HG03135 (cell line): ENCODE results near the gene PCDHGA1.
A peak's percentile ranks its signal among the peaks of the same experiment; 100 is the strongest.
"Not testable (repeated sequence)": the region's sequence is repeated elsewhere in the genome, so short reads cannot be mapped to it uniquely, and the experiment has no call there.

ENCODE experiments used
- ATAC-seq: cut with Tn5 transposase; IDR thresholded peaks from one replicate; pipeline ENCODE4 v1.9.1; 2021; ENCODE audit warnings: mild to moderate bottlenecking, moderate library complexity; ENCODE audit not compliant: unreplicated experiment

The PCDHGA1 gene

GRCh38 chr5:141409598-141410306 lies 79.4 kb downstream of the PCDHGA1 start:
- no peak for ATAC-seq

- no peak for ATAC-seq
Observed at GRCh38 chr5:141411575-141411974, 81.3 kb downstream of the PCDHGA1 start.

- peak; percentile 63 for ATAC-seq
Observed at GRCh38 chr5:141412854-141413539, 82.7 kb downstream of the PCDHGA1 start, which contains the start of gene PCDHGA10. Gene PCDHGA10, plus strand, starts transcription at chr5:141412987. Its CDS starts 189 bp downstream, at chr5:141413176.

- ATAC-seq, result no peak
Observed at GRCh38 chr5:141413540-141414069, 83.3 kb downstream of the PCDHGA1 start.

GRCh38 chr5:141414548-141415274 lies 84.4 kb downstream of the PCDHGA1 start:
- not testable (repeated sequence) for ATAC-seq

GRCh38 chr5:141415275-141415618 lies 84.9 kb downstream of the PCDHGA1 start:
- not testable (repeated sequence) for ATAC-seq

- peak; percentile 81 for ATAC-seq
Observed at GRCh38 chr5:141417494-141418172, 87.3 kb downstream of the PCDHGA1 start, which contains the start of gene PCDHGB7. Gene PCDHGB7, plus strand, starts transcription at chr5:141417677. Its CDS starts 183 bp downstream, at chr5:141417860.

GRCh38 chr5:141419074-141419880 lies 89.0 kb downstream of the PCDHGA1 start:
- no peak for ATAC-seq

- ATAC-seq, result no peak
Observed at GRCh38 chr5:141420855-141421488, 90.7 kb downstream of the PCDHGA1 start, which contains the start of gene PCDHGA11. Gene PCDHGA11, plus strand, starts transcription at chr5:141421051. Its CDS starts 177 bp downstream, at chr5:141421228.

GRCh38 chr5:141421489-141421855 lies 91.2 kb downstream of the PCDHGA1 start:
- no peak for ATAC-seq

GRCh38 chr5:141422742-141423291 lies 92.5 kb downstream of the PCDHGA1 start:
- ATAC-seq, result no peak

- no peak for ATAC-seq
Observed at GRCh38 chr5:141427783-141428426, 97.6 kb downstream of the PCDHGA1 start.

- ATAC-seq, result peak; percentile 73
Observed at GRCh38 chr5:141430332-141431113, 100.2 kb downstream of the PCDHGA1 start, which contains the start of gene PCDHGA12. Gene PCDHGA12, plus strand, starts transcription at chr5:141430507. Its CDS starts 253 bp downstream, at chr5:141430760.

GRCh38 chr5:141431286-141431685 lies 101.0 kb downstream of the PCDHGA1 start:
- peak; percentile 53 for ATAC-seq

- not testable (repeated sequence) for ATAC-seq
Observed at GRCh38 chr5:141432308-141432707, 102.0 kb downstream of the PCDHGA1 start.

- ATAC-seq, result not testable (repeated sequence)
Observed at GRCh38 chr5:141432726-141433125, 102.4 kb downstream of the PCDHGA1 start.

GRCh38 chr5:141434006-141434405 lies 103.7 kb downstream of the PCDHGA1 start:
- no peak for ATAC-seq

GRCh38 chr5:141437221-141437620 lies 106.9 kb downstream of the PCDHGA1 start:
- ATAC-seq, result no peak
